NCI-H146 treated with DMSO at 0.1 percent for 48 hours (cell line): Measurements from ENCODE around the gene STRIP2.
A peak's percentile ranks its signal among the peaks of the same experiment; 100 is the strongest.
"Not testable (repeated sequence)": the region's sequence is repeated elsewhere in the genome, so short reads cannot be mapped to it uniquely, and the experiment has no call there.

Experiments
- DNase-seq: peaks from one replicate; lab custom pipeline; 2025; ENCODE audit not compliant: unreplicated experiment; lab: John Stamatoyannopoulos, UW

STRIP2 gene, protein sequence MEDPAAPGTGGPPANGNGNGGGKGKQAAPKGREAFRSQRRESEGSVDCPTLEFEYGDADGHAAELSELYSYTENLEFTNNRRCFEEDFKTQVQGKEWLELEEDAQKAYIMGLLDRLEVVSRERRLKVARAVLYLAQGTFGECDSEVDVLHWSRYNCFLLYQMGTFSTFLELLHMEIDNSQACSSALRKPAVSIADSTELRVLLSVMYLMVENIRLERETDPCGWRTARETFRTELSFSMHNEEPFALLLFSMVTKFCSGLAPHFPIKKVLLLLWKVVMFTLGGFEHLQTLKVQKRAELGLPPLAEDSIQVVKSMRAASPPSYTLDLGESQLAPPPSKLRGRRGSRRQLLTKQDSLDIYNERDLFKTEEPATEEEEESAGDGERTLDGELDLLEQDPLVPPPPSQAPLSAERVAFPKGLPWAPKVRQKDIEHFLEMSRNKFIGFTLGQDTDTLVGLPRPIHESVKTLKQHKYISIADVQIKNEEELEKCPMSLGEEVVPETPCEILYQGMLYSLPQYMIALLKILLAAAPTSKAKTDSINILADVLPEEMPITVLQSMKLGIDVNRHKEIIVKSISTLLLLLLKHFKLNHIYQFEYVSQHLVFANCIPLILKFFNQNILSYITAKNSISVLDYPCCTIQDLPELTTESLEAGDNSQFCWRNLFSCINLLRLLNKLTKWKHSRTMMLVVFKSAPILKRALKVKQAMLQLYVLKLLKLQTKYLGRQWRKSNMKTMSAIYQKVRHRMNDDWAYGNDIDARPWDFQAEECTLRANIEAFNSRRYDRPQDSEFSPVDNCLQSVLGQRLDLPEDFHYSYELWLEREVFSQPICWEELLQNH

DNA sequence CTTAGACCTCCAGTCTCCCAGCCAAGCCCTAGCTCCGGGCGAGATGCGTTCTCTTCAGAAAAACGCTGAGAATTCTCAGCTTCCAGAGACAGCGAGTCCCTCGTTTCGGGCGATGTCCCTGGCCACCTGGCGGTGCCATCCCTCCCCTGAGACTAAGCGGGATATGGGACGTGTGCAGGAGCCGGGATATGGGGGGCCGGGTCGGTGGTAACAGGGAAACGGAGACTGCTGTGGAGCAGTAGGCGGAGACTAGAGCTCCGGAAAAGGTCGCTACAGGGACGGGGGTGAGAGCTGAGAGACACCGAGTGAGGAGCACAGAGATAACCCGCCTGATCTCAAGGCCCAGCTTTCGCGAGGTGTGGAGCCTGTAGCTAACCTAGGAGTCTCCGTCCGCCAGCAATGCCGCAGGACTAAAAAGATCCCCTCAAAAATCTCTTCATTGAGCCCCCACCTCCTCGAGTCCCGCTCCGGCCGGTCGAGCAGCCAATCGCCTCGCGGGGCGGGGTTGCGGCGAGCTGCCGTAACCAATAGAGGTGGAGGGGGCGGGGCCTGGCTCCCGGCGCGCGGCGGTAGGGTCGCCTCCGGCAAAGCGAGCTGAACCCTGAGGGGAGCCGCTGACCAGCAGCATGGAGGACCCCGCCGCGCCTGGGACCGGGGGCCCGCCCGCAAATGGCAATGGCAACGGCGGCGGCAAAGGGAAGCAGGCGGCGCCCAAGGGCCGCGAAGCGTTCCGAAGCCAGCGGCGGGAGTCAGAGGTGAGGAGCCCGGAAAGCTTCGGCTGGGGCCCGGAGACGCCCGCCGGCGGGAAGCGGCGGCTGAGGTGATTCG, at the start of gene STRIP2:
Gene STRIP2 (plus strand): TSS at position 586 of the 828 bp plus-strand sequence. CDS start 41 bp downstream, at position 627.
- peak; percentile 87 for DNase-seq

DNA sequence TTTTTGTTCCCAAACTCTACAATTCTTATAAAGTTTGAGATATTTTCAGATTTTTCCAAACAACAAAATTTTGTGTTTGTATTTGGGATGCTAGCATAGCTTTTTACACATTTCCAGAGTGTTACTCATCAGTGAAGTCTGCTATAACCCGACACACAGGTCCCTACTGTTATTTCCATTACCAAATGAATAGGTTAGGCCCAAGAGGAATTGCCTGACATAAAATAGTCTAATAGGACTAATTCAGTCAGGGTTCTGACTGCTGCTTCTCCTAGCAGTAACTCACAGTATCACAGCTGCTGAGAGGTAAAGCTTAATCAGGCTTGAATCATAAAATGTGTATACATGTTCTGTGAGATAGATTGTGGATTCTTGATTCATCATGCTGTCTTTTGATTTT, 49.1 kb upstream of the STRIP2 start:
- no peak for DNase-seq

DNA sequence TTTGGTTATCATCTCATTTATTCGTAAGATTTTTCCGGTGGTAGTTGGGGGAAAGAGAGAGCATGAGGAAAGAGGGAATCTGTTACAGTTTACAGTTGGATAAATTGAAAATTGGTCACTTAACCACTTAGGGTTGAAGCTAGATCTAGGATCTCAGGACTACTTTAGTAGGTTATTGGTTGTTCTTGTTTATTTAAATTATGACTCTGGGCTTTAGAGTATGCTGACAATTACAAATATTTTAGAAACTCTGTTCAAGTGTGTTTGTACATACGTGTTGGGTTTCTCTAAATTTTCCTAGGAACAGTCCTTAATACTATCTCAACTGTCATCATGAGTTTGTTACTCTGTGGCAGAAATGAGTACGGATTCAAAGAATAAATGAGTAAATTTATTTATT, 48.6 kb upstream of the STRIP2 start:
- DNase-seq: no peak

DNA sequence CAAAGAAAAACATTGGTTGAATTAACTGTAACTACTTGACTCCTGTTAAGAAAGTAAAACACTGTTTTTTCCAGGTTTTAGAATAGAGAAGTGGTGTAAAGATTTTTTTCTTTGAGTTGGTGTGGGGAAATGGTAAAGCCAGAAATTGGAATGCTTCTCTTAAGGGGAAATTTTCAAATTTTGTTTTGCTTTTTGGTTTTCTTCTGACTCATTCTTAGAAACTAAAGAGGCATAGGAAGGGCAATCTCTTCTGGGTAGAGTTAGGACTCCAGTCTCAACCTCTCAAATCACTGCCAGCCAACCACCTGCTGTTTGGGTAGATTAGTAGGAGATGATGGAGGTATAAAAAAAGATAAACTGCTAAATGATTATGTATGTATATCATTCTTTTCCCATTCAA, 47.7 kb upstream of the STRIP2 start:
- no peak for DNase-seq

DNA sequence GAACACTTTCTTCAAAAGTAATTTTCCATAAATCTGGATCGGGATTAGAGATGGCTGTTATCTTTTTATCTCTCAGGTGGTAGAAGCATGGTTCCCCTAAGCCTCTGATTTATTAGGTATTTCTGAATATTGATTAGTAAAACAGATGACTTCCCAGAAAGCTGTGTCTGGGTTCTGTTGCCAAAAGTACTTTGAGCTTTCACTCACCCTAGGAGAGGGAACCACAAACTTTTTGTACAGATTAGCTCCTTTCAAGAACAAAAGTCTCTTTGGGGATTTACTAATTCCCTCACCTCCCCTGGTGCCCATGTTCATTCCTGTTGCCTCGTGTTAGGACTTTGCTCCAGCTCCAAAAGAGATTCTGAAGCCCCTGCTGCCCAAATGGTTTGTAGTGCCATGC, 46.7 kb upstream of the STRIP2 start:
- no peak for DNase-seq

DNA sequence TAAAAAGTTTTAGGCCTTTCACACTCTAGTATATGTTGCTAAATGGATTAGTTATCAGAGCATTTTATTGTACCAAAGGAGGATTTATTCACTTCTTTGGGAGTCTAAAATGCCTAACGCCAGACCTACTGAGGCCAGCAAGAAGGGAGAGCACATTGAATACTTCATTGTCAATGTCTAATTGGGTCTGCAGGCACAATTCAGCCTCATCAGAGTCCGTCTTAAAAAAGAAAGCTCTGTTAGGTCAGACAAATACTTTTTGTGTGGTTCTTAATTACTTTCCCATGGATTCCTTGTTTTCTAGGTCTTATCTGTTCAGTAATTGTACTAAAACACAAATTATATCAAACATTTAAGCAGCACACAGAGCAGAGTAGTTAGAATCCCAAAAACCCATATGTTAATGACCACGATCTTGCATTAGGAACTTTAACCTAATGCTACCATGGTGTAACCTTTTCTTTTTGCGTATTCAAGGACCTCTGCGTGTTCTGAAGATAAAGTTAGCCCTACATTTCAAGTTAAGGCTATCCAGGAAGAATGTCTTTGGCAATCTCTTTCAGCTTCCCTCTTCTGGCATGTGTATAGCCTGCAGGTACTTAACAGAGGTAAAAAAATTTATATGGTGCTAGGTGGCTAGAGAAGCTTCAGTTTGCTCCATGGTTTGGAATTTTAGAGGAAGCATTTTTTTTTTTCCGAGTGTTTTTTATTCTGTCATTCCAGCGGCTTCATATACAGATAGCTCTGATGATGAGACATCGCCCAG, 45.7 kb upstream of the STRIP2 start:
- DNase-seq: no peak

DNA sequence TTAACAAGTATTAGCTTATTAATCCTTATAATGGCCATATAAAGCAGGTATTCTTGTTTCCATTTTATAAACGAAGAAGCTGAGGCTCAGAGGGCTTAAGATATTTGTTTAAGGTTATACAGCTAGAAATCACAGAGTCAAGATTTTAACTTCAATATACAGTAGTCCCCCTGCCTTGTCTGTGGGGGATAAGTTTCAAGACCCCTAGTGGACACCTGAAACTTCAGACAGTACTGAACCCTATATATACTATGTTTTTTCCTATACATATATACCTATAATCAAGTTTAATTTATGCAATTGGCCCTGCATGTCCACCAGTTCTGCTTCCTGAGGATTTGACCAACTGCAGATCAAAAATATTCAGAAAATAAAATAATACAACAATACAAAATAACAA, 44.4 kb upstream of the STRIP2 start:
- DNase-seq: no peak

DNA sequence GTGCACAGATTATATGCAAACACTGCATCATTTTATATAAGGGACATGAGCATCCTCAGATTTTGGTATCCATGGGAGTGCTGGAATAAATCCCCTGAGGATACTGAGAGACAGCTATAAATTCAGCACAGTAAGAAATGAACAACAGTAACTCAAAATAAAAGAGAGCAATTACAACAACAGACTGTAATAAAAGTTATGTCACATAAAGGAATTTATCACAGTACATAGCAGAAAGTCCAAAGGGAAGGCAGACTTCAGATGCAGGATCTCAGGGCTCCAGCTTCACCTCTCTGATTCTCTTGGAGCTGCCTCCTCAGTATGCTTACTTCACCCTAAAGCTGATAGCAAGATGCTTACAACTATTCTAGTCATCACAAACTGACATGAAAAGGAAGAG, 43.9 kb upstream of the STRIP2 start:
- no peak for DNase-seq

DNA sequence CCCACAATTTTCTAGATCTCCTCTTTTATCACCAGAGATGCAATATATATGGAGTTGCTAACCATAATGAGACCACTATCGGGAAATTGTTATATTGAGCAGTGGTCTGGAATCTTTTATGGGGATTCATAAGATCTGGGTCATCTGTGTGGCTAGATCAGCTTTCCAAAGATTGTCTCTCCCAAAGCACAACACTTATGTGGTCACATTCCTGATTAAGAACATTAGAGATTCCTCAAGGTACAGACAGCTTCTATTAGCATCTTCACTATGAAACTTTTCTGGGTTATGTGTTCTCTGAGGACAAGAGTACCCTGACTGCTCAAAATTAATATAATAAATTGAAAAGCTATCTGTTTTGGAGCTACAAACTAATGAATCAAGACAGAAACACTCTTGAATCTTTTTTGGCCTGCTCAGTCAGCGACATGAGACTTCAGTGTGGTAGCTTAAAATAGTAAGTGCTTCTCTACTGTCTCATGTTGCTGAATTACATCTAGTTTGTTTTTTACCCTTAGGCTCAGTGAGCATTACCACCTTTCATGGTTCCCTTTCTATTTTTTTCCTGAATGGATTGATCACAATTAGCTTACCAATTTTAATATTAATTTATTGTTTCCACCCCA, 42.6 kb upstream of the STRIP2 start:
- no peak for DNase-seq

DNA sequence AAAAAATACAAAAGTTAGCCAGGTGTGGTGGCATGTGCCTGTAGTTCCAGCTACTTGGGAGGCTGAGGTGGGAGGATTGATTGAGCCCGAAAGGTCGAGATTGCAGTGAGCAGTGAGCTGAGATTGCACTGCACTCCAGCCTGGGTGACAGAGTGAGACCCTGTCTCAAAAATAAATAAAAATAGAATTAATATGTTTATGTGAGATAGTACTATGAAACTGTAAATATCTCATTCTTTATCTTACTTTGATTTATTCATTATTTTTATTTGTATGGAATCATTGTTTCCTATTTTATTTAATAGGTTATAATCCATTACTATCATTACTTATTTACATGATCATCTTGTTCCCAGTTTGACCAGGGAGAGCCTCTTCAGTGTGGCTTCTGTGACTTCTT, 41.0 kb upstream of the STRIP2 start:
- DNase-seq: no peak

DNA sequence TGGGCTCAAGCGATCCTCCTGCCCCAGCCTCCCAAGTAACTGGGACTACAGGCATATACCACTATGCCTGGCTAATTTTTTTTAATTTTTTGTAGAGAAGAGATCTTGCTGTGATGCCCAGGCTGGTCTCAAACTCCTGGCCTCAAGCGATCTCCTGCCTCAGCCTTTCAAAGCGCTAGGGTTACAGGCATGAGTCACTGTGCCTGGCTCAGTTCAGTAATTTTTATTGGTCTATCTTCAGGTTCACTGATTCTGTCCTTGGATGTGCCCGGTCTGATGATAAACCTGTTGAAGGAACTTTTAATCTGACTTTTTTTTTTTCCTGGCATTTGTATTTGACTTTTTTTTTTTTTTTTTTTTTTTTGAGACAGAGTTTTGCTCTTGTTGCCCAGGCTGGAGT, 40.1 kb upstream of the STRIP2 start:
- DNase-seq: no peak

DNA sequence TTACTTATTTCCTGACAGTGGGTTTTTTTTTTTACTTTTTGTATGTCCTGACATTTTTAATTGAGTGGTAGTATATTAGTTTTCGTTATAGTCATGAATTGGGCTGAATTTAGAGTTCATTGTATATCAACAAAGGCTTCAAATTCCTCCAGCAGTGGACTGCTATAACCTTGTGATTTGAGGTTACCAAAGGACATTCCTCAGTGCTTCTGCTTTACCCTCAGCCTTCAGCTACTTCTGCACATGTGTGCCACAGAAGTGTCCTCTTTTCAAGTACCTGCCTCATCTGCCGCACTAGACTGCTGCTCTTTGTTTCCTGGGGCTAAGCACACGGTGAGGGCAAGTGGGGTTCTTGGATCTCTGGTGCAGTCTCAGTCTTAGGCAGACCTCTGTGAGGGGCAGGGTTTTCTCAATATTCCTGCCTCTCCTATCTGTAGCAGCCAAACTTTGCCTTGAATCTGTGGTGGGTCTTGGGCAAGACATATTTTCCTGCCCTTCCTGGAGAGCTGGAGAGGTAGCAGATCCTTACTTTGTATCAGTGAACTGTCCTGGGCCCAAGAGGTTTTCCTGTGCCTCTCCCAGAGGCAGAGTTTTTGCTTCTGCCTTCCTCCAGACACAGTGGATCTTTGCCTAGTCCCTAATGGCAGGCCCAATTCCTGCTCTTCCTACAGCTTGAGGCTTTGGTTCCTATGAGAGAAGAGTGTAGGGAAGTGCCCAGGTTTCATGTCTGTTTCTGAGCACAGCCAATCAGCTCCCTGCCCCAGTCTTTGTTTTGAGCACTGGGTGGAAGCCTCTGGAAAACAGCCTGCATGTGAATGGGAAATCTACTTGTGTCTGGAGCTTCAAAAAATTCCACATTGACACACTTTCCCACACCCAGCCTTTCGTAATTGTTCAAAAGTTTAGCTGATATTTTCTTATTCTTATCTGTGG, 39.0 kb upstream of the STRIP2 start:
- DNase-seq: no peak

DNA sequence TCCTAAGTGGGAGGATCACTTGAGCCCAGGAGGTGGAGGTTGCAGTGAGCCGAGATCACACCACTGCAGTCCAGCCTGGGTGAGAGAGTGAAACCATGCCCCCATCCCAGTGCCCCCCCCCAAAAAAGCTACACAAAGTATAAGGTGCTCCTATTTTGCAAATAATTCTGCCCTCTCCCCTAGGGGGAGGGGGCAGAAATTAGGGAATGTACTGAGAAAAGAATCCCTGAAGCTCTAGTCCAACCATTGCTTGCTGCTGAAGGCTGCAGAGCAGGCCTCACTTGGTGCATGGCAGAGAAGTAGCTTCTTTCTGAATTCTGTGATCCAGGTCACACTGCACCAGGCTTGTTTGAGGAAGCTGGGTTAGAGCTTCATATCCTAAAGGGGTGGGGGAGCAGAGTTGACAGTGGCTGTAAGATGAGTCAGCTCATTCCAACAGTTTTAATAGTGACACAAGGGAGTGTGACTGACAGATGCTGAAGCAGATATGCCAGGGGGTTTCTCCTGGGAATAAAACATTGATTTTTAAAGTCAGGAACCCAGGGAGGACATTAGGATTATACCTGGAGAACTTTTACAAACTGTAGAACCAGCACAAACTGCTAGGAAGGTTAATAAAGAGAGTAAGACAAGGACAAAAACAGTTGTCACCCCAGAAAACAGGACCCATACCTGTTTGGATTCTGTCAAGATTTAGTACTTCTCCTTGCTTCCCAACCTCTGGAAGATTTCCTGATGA, 32.8 kb upstream of the STRIP2 start:
- no peak for DNase-seq

DNA sequence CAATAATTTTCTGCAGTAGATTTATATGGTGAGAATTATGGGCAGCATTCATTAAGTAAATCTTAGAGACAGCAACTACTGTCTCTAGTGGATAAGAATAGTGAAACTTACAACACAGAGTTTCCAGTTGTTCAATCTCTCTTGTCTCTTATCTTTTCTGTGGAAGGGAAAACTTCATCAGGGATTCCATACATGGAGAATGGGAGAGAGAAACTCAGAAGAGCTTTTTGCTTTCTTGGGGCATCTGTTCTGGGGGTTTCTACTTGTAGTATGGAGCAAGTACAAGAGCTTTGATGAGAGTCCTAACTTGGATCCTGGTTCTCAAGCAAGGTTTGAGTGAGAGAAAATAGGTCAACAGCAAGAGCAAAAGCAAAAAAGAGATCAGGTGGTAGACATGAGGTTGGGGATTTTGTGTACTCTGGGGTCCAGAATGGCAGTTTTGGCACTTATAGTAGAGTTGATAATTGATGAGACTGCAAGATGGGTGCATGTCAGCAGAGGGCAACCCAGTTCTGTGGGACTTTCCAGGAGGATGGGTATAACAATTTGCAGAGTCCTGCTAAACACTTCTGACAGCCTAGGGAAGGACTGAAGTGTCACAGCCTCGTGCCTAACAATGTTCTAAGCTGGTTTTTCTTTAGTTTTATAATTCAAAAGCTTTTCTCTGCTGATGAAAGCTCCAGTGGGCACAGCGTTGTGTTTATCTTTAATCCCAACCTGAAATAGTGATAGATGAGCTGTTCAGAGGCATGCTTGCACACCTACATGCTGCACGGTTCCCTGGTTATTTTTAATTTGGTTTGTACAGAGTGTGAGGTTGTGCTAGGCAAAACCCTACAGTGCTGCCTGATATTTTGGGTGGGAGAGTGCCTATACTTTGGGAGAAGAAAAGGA, 32.0 kb upstream of the STRIP2 start:
- no peak for DNase-seq

DNA sequence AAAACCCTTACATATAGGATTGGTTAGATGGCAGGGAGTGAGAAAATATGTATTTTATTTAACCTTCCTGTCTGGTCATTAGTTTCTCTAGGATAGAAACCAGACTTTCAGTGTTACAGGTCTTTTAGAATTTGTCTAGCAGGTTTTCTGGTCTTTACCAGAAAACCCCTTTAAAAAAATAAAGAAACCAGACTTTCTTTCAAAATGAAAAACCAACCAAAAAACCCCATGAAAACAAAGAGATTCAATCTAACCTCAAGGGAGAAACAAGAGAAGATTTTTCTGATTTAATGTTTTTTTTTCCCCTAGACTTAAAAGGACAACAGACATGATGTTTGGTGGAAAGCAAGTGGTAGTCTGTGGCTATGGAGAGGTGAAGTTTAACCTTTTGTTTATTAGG, 28.7 kb upstream of the STRIP2 start:
- DNase-seq: no peak

DNA sequence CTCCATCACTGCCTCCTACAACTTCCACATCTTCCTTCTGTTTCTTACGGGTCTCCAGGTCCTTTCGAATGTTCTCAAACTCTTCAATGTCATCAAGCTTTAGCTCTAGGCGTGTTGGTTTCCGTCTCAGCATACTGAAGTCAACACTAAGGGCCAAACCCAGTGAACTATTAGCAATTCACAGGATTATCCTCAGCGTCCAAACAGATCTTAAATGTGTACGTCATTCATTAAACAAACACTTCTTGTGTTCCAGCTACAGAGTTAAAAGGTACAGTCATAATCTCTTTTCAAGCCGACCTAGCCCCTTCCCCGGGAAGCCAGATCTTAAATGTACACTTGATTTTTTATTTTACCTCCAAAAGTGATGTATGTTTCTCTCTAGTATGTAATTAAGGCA, 24.0 kb upstream of the STRIP2 start:
- DNase-seq: not testable (repeated sequence)

DNA sequence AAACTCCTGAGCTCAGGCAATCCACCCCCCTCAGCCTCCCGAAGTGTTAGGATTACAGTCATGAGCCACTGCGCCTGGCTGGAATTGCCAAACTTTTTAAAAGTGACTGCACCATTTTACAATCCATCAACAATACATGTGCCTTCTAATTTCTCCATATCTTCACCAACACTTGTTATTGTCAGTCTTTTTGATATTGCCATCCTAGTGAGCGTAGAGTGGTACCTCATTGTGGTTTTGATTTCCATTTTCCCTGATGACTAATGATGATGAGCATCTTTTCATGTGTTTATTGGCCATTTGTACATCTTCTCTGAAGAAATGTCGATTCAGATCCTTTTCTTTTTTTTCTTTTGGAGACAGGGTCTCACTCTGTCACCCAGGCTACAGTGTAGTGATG, 21.7 kb upstream of the STRIP2 start:
- no peak for DNase-seq
